ENCODE data around the gene UBN1. TPM values are rescaled to one million over a fixed set of nuclear protein-coding genes. Genes with fewer than 3 reads are reported as not detected.

UBN1 gene
- total and polyA plus RNA-seq, 2 donors (not counting 3 experiments of a cell fraction or from before 2014, with no cell fraction given), result 26.0 to 44.8 TPM

DNA sequence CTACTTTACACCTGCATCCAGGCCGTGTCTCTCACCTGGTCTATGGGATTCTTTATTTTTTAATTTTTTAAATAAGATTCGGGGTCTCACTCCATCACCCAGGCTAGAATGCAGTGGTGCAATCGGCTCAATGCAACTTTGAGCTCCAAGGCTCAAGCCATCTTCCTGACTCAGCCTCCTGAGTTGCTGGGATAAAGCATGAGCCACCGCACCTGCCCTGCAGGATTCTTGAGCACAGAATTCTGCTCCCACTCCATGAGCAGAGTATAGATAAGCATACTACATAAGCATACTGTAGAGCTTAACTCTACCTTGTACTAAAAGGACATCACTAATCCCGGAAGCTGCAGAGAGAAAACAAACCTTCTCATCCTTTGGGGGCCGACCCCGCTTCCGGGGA lies 15.7 kb upstream of the UBN1 start:
- H3K79me2 ChIP-seq (ENCODE audit: control insufficient read depth, insufficient read depth, low read length), result peaks cover 11% of the 10 kb centered on the region
- no peaks in the 10 kb centered on the region for H3K4me1 ChIP-seq (ENCODE audit: control insufficient read depth, extremely low read depth, insufficient read depth, low read length)
- no peaks in the 10 kb centered on the region for H3K9me3 ChIP-seq (replicated peaks; ENCODE audit: control insufficient read depth, insufficient read depth, low read length)
- no peak overlapping the region for H3K4me3 ChIP-seq (replicated peaks in 1 of 3; ENCODE audit: insufficient read depth in 1 of 3, low read depth in 1 of 3, low read length in 3 of 3)
- ChIA-PET POLR2A (no interaction called here), CTCF (no interaction called here)
- H3K9me1 ChIP-seq (replicated peaks; ENCODE audit: control insufficient read depth, extremely low read depth, insufficient read depth, low read length), result no peaks in the 10 kb centered on the region
- no peaks in the 10 kb centered on the region for H3K27me3 ChIP-seq (ENCODE audit: control insufficient read depth in 2 of 2, insufficient read depth in 2 of 2, low read length in 2 of 2)
- no peak overlapping the region for H3K4me2 ChIP-seq (ENCODE audit: insufficient read depth, low read length)
- no peak for TF ChIP-seq POLR2AphosphoS5 (IDR thresholded peaks at IDR 0.05; ENCODE audit: insufficient read depth, low read depth, low read length)
- TF ChIP-seq, protein P1, sequence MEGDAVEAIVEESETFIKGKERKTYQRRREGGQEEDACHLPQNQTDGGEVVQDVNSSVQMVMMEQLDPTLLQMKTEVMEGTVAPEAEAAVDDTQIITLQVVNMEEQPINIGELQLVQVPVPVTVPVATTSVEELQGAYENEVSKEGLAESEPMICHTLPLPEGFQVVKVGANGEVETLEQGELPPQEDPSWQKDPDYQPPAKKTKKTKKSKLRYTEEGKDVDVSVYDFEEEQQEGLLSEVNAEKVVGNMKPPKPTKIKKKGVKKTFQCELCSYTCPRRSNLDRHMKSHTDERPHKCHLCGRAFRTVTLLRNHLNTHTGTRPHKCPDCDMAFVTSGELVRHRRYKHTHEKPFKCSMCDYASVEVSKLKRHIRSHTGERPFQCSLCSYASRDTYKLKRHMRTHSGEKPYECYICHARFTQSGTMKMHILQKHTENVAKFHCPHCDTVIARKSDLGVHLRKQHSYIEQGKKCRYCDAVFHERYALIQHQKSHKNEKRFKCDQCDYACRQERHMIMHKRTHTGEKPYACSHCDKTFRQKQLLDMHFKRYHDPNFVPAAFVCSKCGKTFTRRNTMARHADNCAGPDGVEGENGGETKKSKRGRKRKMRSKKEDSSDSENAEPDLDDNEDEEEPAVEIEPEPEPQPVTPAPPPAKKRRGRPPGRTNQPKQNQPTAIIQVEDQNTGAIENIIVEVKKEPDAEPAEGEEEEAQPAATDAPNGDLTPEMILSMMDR (IDR thresholded peaks at IDR 0.05; ENCODE audit: extremely low read depth in 1 of 2, insufficient read depth in 1 of 2, low read depth in 1 of 2, low read length in 2 of 2), result no peak
- no peak for TF ChIP-seq EZH2 (IDR thresholded peaks at IDR 0.05; ENCODE audit: borderline replicate concordance, low read depth, low read length, severe bottlenecking)
- no peak for TF ChIP-seq GATA2 (IDR thresholded peaks at IDR 0.05; ENCODE audit: insufficient read depth, insufficient read length, low read depth, low read length)
- no peak for TF ChIP-seq FOS (IDR thresholded peaks at IDR 0.05; ENCODE audit: borderline replicate concordance, insufficient read depth, low read length)
- TF ChIP-seq POLR2A (IDR thresholded peaks at IDR 0.05; ENCODE audit: low read depth, low read length), result no peak
- H3K9ac ChIP-seq (replicated peaks; ENCODE audit: extremely low read depth, insufficient read depth, low read length), result no peak overlapping the region
- no peak overlapping the region for H2AFZ ChIP-seq (ENCODE audit: low read depth, low read length)
- dilution Hi-C loops (cut with MboI; ENCODE audit: extremely low pct_ligation_motif_present, low sequenced_read_pairs), result no loop called here
- H4K20me1 ChIP-seq (replicated peaks; ENCODE audit: control insufficient read depth, extremely low read depth, insufficient read depth, low read length), result no peaks in the 10 kb centered on the region
- intact Hi-C loops (cut with micrococcal nuclease), result no loop called here
- peaks cover 16 to 53% of the 10 kb centered on the region in 2 experiments for H3K36me3 ChIP-seq (ENCODE audit: control insufficient read depth in 2 of 2, extremely low read depth in 1 of 2, insufficient read depth in 2 of 2, low read length in 2 of 2)
- FAIRE-seq (no peak), DNase-seq (ENCODE audit: low read depth, low spot score) (no peak)
- no peak overlapping the region for H3K27ac ChIP-seq (ENCODE audit: insufficient read depth, low read depth, low read length)
- no TSS peak for BruUV-seq (replicated peaks)

Measured in endothelial cell of umbilical vein (primary cell).